HEK293 (cell line): ENCODE data around the gene PFN2.

Experiments
- CTCF ChIA-PET: fragments of 350-600 bp; formaldehyde crosslinking; extraction: SDS; loops from one replicate; lab custom pipeline; 2021; ENCODE audit warnings: antibody characterized with exemption; lab: Yijun Ruan, JAX
- POLR2A ChIA-PET: fragments of 300-600 bp; formaldehyde crosslinking; extraction: SDS; loops from one replicate; lab custom pipeline; 2020; ENCODE audit warnings: antibody characterized with exemption, inconsistent platforms; lab: Yijun Ruan, JAX
- H3K27ac ChIP-seq: fragments of 200-500 bp; sonication (Bioruptor generic); 2 replicates; pipeline ENCODE4 v1.5.1; 2014; ENCODE audit warnings: low read depth, low read length, control low read depth, inconsistent platforms; ENCODE audit errors: extremely low read depth
- H3K36me3 ChIP-seq, 2 experiments: fragments of 200-500 bp in 1 of 2; sonication (Bioruptor generic) in 1 of 2; 1 replicate in 1 of 2; 2 replicates in 1 of 2; pipeline ENCODE4 v1.5.1; 2014 to 2017; ENCODE audit warnings: inconsistent platforms in 2 of 2, low read length in 2 of 2; ENCODE audit not compliant: control insufficient read depth in 2 of 2, insufficient read depth in 1 of 2
- H3K4me1 ChIP-seq: fragments of 200-500 bp; sonication (Bioruptor generic); 2 replicates; pipeline ENCODE4 v1.5.1; 2014; ENCODE audit warnings: mild to moderate bottlenecking, low read length, inconsistent platforms; ENCODE audit not compliant: control insufficient read depth, insufficient read depth
- H3K4me3 ChIP-seq: 2 replicates; pipeline ENCODE4 v1.5.1; 2011; ENCODE audit warnings: low read depth, mild to moderate bottlenecking, control low read depth, low read length, moderate library complexity
- H3K9me3 ChIP-seq: fragments of 200-500 bp; sonication (Bioruptor generic); 2 replicates; pipeline ENCODE4 v1.5.1; 2014; ENCODE audit warnings: low read depth, low read length, inconsistent platforms; ENCODE audit not compliant: control insufficient read depth, insufficient read depth
- GLI2 ChIP-seq: fragments of 450-650 bp; formaldehyde crosslinking; IDR thresholded peaks from 2 replicates; pipeline ENCODE4; 2017; ENCODE audit warnings: missing biosample characterization, missing genetic modification characterization, low read depth, borderline replicate concordance
- GLI4 ChIP-seq: fragments of 450-650 bp; formaldehyde crosslinking; IDR thresholded peaks from 2 replicates; pipeline ENCODE4 v1.5.1; 2016; ENCODE audit warnings: missing biosample characterization, missing genetic modification characterization
- KLF1 ChIP-seq: fragments of 450-650 bp; formaldehyde crosslinking; IDR thresholded peaks from 2 replicates; pipeline ENCODE4 v1.5.1; 2016; ENCODE audit warnings: missing biosample characterization, missing genetic modification characterization
- KLF10 ChIP-seq: fragments of 450-650 bp; IDR thresholded peaks from 2 replicates; pipeline ENCODE4 v1.5.1; 2018; ENCODE audit warnings: missing biosample characterization, mild to moderate bottlenecking, missing genetic modification characterization
- KLF7 ChIP-seq: fragments of 450-650 bp; formaldehyde crosslinking; IDR thresholded peaks from 2 replicates; pipeline ENCODE4 v1.5.1; 2016; ENCODE audit warnings: missing biosample characterization, missing genetic modification characterization, borderline replicate concordance
- MEIS1 ChIP-seq: sonication (generic); formaldehyde crosslinking; IDR thresholded peaks from 2 replicates; pipeline ENCODE4 v1.8.1; 2022; ENCODE audit warnings: missing genetic modification reagents, mild to moderate bottlenecking, borderline replicate concordance
- RBAK ChIP-seq: fragments of 450-650 bp; formaldehyde crosslinking; IDR thresholded peaks from 2 replicates; pipeline ENCODE4 v1.5.1; 2016; ENCODE audit warnings: missing biosample characterization, missing genetic modification characterization
- REPIN1 ChIP-seq: fragments of 450-650 bp; formaldehyde crosslinking; IDR thresholded peaks from 2 replicates; pipeline ENCODE4 v1.5.1; 2017; ENCODE audit warnings: missing biosample characterization, missing genetic modification characterization, low read depth
- SCRT2 ChIP-seq: fragments of 450-650 bp; formaldehyde crosslinking; IDR thresholded peaks from 2 replicates; pipeline ENCODE4 v1.5.1; 2016; ENCODE audit warnings: missing biosample characterization, missing genetic modification characterization
- YY1 ChIP-seq: fragments of 450-650 bp; formaldehyde crosslinking; IDR thresholded peaks from 2 replicates; pipeline ENCODE4 v1.5.1; 2018; ENCODE audit warnings: missing biosample characterization, missing genetic modification characterization
- ZBTB1 ChIP-seq: fragments of 450-650 bp; formaldehyde crosslinking; IDR thresholded peaks from 2 replicates; pipeline ENCODE4 v1.5.1; 2016; ENCODE audit warnings: missing biosample characterization, missing genetic modification characterization
- ZBTB20 ChIP-seq: fragments of 450-650 bp; formaldehyde crosslinking; IDR thresholded peaks from 2 replicates; pipeline ENCODE4 v1.5.1; 2016; ENCODE audit warnings: missing biosample characterization, missing genetic modification characterization
- ZFP37 ChIP-seq: fragments of 450-650 bp; formaldehyde crosslinking; IDR thresholded peaks from 2 replicates; pipeline ENCODE4 v1.5.1; 2016; ENCODE audit warnings: missing biosample characterization, missing genetic modification characterization
- ZNF175 ChIP-seq: fragments of 450-650 bp; formaldehyde crosslinking; IDR thresholded peaks from 2 replicates; pipeline ENCODE4 v1.5.1; 2016; ENCODE audit warnings: missing biosample characterization, missing genetic modification characterization
- ZNF223 ChIP-seq: fragments of 450-650 bp; formaldehyde crosslinking; IDR thresholded peaks from 2 replicates; pipeline ENCODE4 v1.5.1; 2016; ENCODE audit warnings: missing biosample characterization, missing genetic modification characterization
- ZNF23 ChIP-seq: fragments of 450-650 bp; formaldehyde crosslinking; IDR thresholded peaks from 2 replicates; pipeline ENCODE4 v1.5.1; 2016; ENCODE audit warnings: missing biosample characterization, missing genetic modification characterization, borderline replicate concordance
- ZNF350 ChIP-seq: fragments of 450-650 bp; formaldehyde crosslinking; IDR thresholded peaks from 2 replicates; pipeline ENCODE4 v1.5.0; 2017; ENCODE audit warnings: missing biosample characterization, mild to moderate bottlenecking, missing genetic modification characterization
- ZNF394 ChIP-seq: fragments of 450-650 bp; formaldehyde crosslinking; IDR thresholded peaks from 2 replicates; pipeline ENCODE4 v1.5.1; 2016; ENCODE audit warnings: missing biosample characterization, missing genetic modification characterization, mild to moderate bottlenecking, moderate library complexity, borderline replicate concordance
- ZNF473 ChIP-seq: fragments of 450-650 bp; formaldehyde crosslinking; IDR thresholded peaks from 2 replicates; pipeline ENCODE4 v1.5.1; 2017; ENCODE audit warnings: missing biosample characterization, missing genetic modification characterization
- ZNF596 ChIP-seq: fragments of 450-650 bp; IDR thresholded peaks from 2 replicates; pipeline ENCODE4 v1.5.0; 2018; ENCODE audit warnings: missing biosample characterization, mild to moderate bottlenecking, missing genetic modification characterization, moderate library complexity
- ZNF623 ChIP-seq: fragments of 450-650 bp; formaldehyde crosslinking; IDR thresholded peaks from 2 replicates; pipeline ENCODE4 v1.5.1; 2016; ENCODE audit warnings: missing biosample characterization, missing genetic modification characterization
- TF ChIP-seq, protein P1 (sequence below): fragments of 450-650 bp; formaldehyde crosslinking; IDR thresholded peaks from 2 replicates; pipeline ENCODE4 v1.5.0; 2017; ENCODE audit warnings: missing biosample characterization, missing genetic modification characterization, borderline replicate concordance
- TF ChIP-seq, protein P2 (sequence below): fragments of 450-650 bp; formaldehyde crosslinking; IDR thresholded peaks from 2 replicates; pipeline ENCODE4 v1.5.1; 2016; ENCODE audit warnings: missing biosample characterization, missing genetic modification characterization
- TF ChIP-seq, protein P3 (sequence below): fragments of 450-650 bp; formaldehyde crosslinking; IDR thresholded peaks from 2 replicates; pipeline ENCODE4 v1.5.1; 2016; ENCODE audit warnings: missing biosample characterization, missing genetic modification characterization, low read depth
- TF ChIP-seq, protein P4 (sequence below): fragments of 450-650 bp; formaldehyde crosslinking; IDR thresholded peaks from 2 replicates; pipeline ENCODE4 v1.5.1; 2016; ENCODE audit warnings: missing biosample characterization, missing genetic modification characterization

Gene PFN2

DNA sequence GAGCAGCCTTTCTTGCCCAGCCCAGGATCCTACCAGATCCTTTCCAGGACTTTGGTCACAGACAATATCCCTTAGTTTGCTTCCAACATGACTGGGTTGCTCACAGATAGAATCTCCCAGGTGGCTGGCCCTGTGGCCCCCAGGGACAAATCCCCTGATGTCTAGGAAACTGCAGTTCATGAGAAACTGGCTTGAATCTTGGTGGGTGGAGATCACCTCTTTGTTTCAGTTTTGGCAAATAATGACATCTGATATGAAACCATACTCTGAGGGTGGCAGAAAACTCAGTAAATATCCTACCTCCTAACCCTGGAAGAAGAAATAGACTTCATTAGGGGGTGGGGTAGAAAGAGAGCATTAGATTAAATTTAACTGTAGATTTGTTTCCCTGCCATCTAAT is 44.1 kb upstream of the PFN2 start:
- ChIA-PET CTCF (interaction anchor here (0.6 kb wide), 1 partner anchor 503 kb away, joined by 4 read pairs; no protein-coding TSS in a partner anchor), POLR2A (no interaction called here)
- no peak overlapping the region for H3K27ac ChIP-seq
- H3K36me3 ChIP-seq: no peaks in the 10 kb centered on the region
- H3K4me1 ChIP-seq: no peaks in the 10 kb centered on the region
- TF ChIP-seq ZNF623 (tag by site-specific recombination) (no peak), KLF1 (tag by site-specific recombination) (no peak), ZNF23 (tag by site-specific recombination) (no peak), GLI2 (tag by site-specific recombination) (no peak), ZBTB20 (tag by site-specific recombination) (no peak)
- H3K9me3 ChIP-seq: no peaks in the 10 kb centered on the region
- no peak overlapping the region for H3K4me3 ChIP-seq

DNA sequence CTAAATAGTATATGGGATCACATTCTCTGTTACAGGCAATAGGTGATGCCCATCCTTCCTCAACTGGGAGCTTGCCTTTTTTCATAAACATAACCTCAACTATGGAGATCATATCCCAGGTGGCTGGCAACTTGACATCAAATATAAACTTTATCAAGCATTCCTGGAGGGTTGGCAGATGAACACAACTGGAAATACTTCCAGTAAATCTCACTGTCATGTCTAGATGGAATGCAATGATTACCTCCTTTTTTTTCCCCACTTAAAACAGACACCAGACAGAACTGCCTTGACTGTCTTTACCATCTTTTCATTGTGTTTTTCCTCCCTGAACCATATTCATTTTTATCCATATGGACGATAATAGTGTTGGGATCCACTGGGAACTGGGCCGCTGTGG is 43.1 kb upstream of the PFN2 start:
- TF ChIP-seq ZNF596: no peak
- TF ChIP-seq ZNF394 (tag by site-specific recombination): no peak
- TF ChIP-seq, protein P1, sequence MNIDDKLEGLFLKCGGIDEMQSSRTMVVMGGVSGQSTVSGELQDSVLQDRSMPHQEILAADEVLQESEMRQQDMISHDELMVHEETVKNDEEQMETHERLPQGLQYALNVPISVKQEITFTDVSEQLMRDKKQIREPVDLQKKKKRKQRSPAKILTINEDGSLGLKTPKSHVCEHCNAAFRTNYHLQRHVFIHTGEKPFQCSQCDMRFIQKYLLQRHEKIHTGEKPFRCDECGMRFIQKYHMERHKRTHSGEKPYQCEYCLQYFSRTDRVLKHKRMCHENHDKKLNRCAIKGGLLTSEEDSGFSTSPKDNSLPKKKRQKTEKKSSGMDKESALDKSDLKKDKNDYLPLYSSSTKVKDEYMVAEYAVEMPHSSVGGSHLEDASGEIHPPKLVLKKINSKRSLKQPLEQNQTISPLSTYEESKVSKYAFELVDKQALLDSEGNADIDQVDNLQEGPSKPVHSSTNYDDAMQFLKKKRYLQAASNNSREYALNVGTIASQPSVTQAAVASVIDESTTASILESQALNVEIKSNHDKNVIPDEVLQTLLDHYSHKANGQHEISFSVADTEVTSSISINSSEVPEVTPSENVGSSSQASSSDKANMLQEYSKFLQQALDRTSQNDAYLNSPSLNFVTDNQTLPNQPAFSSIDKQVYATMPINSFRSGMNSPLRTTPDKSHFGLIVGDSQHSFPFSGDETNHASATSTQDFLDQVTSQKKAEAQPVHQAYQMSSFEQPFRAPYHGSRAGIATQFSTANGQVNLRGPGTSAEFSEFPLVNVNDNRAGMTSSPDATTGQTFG (tag by site-specific recombination): no peak
- TF ChIP-seq, protein P2, sequence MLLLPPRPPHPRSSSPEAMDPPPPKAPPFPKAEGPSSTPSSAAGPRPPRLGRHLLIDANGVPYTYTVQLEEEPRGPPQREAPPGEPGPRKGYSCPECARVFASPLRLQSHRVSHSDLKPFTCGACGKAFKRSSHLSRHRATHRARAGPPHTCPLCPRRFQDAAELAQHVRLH (tag by site-specific recombination): no peak
- no peak for TF ChIP-seq ZFP37 (tag by site-specific recombination)
- TF ChIP-seq, protein P3, sequence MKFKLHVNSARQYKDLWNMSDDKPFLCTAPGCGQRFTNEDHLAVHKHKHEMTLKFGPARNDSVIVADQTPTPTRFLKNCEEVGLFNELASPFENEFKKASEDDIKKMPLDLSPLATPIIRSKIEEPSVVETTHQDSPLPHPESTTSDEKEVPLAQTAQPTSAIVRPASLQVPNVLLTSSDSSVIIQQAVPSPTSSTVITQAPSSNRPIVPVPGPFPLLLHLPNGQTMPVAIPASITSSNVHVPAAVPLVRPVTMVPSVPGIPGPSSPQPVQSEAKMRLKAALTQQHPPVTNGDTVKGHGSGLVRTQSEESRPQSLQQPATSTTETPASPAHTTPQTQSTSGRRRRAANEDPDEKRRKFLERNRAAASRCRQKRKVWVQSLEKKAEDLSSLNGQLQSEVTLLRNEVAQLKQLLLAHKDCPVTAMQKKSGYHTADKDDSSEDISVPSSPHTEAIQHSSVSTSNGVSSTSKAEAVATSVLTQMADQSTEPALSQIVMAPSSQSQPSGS (tag by site-specific recombination): no peak
- TF ChIP-seq RBAK (tag by site-specific recombination): no peak
- no peak for TF ChIP-seq KLF7 (tag by site-specific recombination)
- no peak for TF ChIP-seq MEIS1 (CRISPR knock-in tag)
- no peak for TF ChIP-seq SCRT2
- ChIA-PET CTCF (no interaction called here), POLR2A (no interaction called here)
- no peak overlapping the region for H3K4me3 ChIP-seq
- H3K9me3 ChIP-seq: no peaks in the 10 kb centered on the region
- no peak overlapping the region for H3K27ac ChIP-seq
- no peaks in the 10 kb centered on the region for H3K36me3 ChIP-seq
- no peaks in the 10 kb centered on the region for H3K4me1 ChIP-seq

DNA sequence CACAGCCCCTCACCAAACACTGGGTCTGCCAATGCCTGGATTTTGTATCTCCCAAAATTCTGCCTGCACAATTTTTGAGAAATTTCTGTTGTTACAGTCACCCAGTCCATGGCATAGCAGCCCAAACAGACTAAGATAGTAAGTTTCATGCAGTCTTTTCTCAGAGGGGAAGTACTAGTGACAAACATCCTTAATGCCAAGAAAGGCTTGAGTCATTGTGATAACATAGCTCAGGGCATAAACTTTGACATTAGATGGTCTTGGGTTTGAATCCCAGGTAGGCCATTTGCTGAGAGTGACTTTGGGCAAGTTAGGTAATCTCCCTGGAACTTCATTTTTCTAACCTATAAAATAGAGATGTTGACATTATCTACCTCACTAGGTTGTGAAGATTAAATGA is 36.1 kb upstream of the PFN2 start:
- H3K36me3 ChIP-seq: no peaks in the 10 kb centered on the region
- POLR2A ChIA-PET: no interaction called here
- CTCF ChIA-PET: interaction anchor here (0.7 kb wide), 1 partner anchor 42 kb away, joined by 4 read pairs; no protein-coding TSS in a partner anchor
- TF ChIP-seq KLF10 (tag by site-specific recombination) (no peak), GLI4 (tag by site-specific recombination) (no peak), ZFP37 (tag by site-specific recombination) (no peak), ZNF596 (no peak), ZNF350 (no peak), YY1 (no peak), REPIN1 (tag by site-specific recombination) (no peak), ZNF223 (tag by site-specific recombination) (no peak), ZBTB1 (tag by site-specific recombination) (no peak), ZNF175 (no peak), ZNF473 (no peak)
- TF ChIP-seq, protein P2 (tag by site-specific recombination): no peak
- TF ChIP-seq, protein P4, sequence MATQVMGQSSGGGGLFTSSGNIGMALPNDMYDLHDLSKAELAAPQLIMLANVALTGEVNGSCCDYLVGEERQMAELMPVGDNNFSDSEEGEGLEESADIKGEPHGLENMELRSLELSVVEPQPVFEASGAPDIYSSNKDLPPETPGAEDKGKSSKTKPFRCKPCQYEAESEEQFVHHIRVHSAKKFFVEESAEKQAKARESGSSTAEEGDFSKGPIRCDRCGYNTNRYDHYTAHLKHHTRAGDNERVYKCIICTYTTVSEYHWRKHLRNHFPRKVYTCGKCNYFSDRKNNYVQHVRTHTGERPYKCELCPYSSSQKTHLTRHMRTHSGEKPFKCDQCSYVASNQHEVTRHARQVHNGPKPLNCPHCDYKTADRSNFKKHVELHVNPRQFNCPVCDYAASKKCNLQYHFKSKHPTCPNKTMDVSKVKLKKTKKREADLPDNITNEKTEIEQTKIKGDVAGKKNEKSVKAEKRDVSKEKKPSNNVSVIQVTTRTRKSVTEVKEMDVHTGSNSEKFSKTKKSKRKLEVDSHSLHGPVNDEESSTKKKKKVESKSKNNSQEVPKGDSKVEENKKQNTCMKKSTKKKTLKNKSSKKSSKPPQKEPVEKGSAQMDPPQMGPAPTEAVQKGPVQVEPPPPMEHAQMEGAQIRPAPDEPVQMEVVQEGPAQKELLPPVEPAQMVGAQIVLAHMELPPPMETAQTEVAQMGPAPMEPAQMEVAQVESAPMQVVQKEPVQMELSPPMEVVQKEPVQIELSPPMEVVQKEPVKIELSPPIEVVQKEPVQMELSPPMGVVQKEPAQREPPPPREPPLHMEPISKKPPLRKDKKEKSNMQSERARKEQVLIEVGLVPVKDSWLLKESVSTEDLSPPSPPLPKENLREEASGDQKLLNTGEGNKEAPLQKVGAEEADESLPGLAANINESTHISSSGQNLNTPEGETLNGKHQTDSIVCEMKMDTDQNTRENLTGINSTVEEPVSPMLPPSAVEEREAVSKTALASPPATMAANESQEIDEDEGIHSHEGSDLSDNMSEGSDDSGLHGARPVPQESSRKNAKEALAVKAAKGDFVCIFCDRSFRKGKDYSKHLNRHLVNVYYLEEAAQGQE: no peak

More for the DNA sequence above, 36.1 kb upstream of the PFN2 start:
- no peaks in the 10 kb centered on the region for H3K9me3 ChIP-seq
- H3K4me3 ChIP-seq: no peak overlapping the region
- H3K27ac ChIP-seq: no peak overlapping the region
- no peaks in the 10 kb centered on the region for H3K4me1 ChIP-seq
